Measurements from ENCODE around the gene BLOC1S5.

Gene BLOC1S5

GRCh38 chr6:8061736-8062135 lies 2.5 kb downstream of the BLOC1S5 start:
- no peak overlapping the region for H2AK5ac ChIP-seq (ENCODE audit: low read length, severe bottlenecking)
- H3K4me3 ChIP-seq (ENCODE audit: insufficient read depth in 1 of 2, low read depth in 1 of 2, low read length in 2 of 2): no peak overlapping the region

GRCh38 chr6:8060346-8060745 lies 3.8 kb downstream of the BLOC1S5 start:
- Histone ChIP-seq H3K23ac (ENCODE audit: low read length in 2 of 2) (no peak overlapping the region), H3K14ac (ENCODE audit: low read length in 2 of 2) (no peak overlapping the region), H4K91ac (ENCODE audit: low read length) (no peak overlapping the region), H2BK120ac (ENCODE audit: low read depth, low read length) (no peak overlapping the region), H3K9me3 (ENCODE audit: control insufficient read depth, low read length) (no peaks in the 10 kb centered on the region), H3K18ac (ENCODE audit: low read depth in 1 of 2, low read length in 2 of 2) (no peak overlapping the region), H3K4me2 (ENCODE audit: low read length, poor library complexity, severe bottlenecking) (no peak overlapping the region), H3K27ac (ENCODE audit: low read length, poor library complexity, severe bottlenecking) (no peak overlapping the region), H2BK15ac (ENCODE audit: low read depth, poor library complexity, severe bottlenecking) (no peak overlapping the region), H2AFZ (ENCODE audit: low read depth, low read length) (no peak overlapping the region), H4K8ac (ENCODE audit: low read length) (no peak overlapping the region), H3K9ac (ENCODE audit: low read length) (no peak overlapping the region), H3K4me3 (ENCODE audit: insufficient read depth in 1 of 2, low read depth in 1 of 2, low read length in 2 of 2) (no peak overlapping the region), H3K79me1 (replicated peaks; ENCODE audit: low read length, poor library complexity, severe bottlenecking) (peaks cover 15% of the 10 kb centered on the region), H3K4ac (ENCODE audit: low read depth in 1 of 2, low read length in 2 of 2) (no peak overlapping the region), H3K36me3 (ENCODE audit: control insufficient read depth in 1 of 2, insufficient read depth in 2 of 2, low read depth in 1 of 2, low read length in 2 of 2) (peaks cover 3 to 36% of the 10 kb centered on the region in 2 experiments), H2AK5ac (ENCODE audit: low read length, severe bottlenecking) (no peak overlapping the region), H3K4me1 (ENCODE audit: control insufficient read depth, insufficient read depth, low read depth, low read length) (no peaks in the 10 kb centered on the region), H2BK5ac (ENCODE audit: low read depth, low read length, poor library complexity, severe bottlenecking) (no peak overlapping the region), H3K27me3 (ENCODE audit: control insufficient read depth in 1 of 2, insufficient read depth in 1 of 2, low read length in 2 of 2) (no peaks in the 10 kb centered on the region), H2BK12ac (ENCODE audit: low read length in 2 of 2) (no peak overlapping the region)
- 95% methylated on average over 3 of the region's 3 CpGs for WGBS
- no peak for DNase-seq

More at GRCh38 chr6:8061736-8062135, 2.5 kb downstream of the BLOC1S5 start:
- H3K18ac ChIP-seq (ENCODE audit: low read depth in 1 of 2, low read length in 2 of 2): no peak overlapping the region
- peaks cover 0 to 30% of the 10 kb centered on the region in 2 experiments for H3K36me3 ChIP-seq (ENCODE audit: control insufficient read depth in 1 of 2, insufficient read depth in 2 of 2, low read depth in 1 of 2, low read length in 2 of 2)
- no peaks in the 10 kb centered on the region for H3K9me3 ChIP-seq (ENCODE audit: control insufficient read depth, low read length)
- H3K4ac ChIP-seq (ENCODE audit: low read depth in 1 of 2, low read length in 2 of 2): no peak overlapping the region
- no peak overlapping the region for H3K14ac ChIP-seq (ENCODE audit: low read length in 2 of 2)
- H3K27ac ChIP-seq (ENCODE audit: low read length, poor library complexity, severe bottlenecking): no peak overlapping the region
- 97% methylated on average over 4 of the region's 4 CpGs for WGBS
- no peaks in the 10 kb centered on the region for H3K27me3 ChIP-seq (ENCODE audit: control insufficient read depth in 1 of 2, insufficient read depth in 1 of 2, low read length in 2 of 2)
- no peak overlapping the region for H2BK15ac ChIP-seq (ENCODE audit: low read depth, poor library complexity, severe bottlenecking)
- H2BK120ac ChIP-seq (ENCODE audit: low read depth, low read length): peak overlapping the region; percentile 19
- H2AFZ ChIP-seq (ENCODE audit: low read depth, low read length): no peak overlapping the region
- peaks cover 9% of the 10 kb centered on the region for H3K79me1 ChIP-seq (replicated peaks; ENCODE audit: low read length, poor library complexity, severe bottlenecking)
- H3K23ac ChIP-seq (ENCODE audit: low read length in 2 of 2): no peak overlapping the region
- peaks cover 1% of the 10 kb centered on the region for H3K4me1 ChIP-seq (ENCODE audit: control insufficient read depth, insufficient read depth, low read depth, low read length)
- H2BK12ac ChIP-seq (ENCODE audit: low read length in 2 of 2): no peak overlapping the region
- no peak overlapping the region for H3K4me2 ChIP-seq (ENCODE audit: low read length, poor library complexity, severe bottlenecking)
- no peak for DNase-seq
- H3K9ac ChIP-seq (ENCODE audit: low read length): no peak overlapping the region
- no peak overlapping the region for H4K8ac ChIP-seq (ENCODE audit: low read length)
- H2BK5ac ChIP-seq (ENCODE audit: low read depth, low read length, poor library complexity, severe bottlenecking): no peak overlapping the region
- no peak overlapping the region for H4K91ac ChIP-seq (ENCODE audit: low read length)

DNA sequence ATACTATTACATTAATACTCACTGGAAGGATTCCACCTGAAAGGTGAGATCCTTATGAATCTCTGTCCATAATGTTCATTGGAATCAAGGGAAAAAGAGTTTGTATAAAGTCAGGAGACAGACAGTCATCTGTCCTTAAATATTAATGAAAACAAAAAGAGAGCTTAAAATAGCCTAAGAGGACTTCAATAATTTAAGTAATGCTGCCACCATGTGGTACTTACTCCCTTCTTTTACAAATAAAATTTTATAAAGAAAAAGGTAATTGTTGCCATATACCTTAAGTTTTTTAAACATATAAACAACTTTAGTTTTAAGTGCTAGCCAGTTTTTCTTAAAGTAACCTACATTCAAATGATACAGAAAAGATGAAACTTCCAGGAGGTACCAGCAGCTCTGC lies 5.1 kb downstream of the BLOC1S5 start:
- Histone ChIP-seq H2AK5ac (ENCODE audit: low read length, severe bottlenecking) (no peak overlapping the region), H3K27me3 (ENCODE audit: control insufficient read depth in 1 of 2, insufficient read depth in 1 of 2, low read length in 2 of 2) (no peaks in the 10 kb centered on the region), H3K4me3 (ENCODE audit: insufficient read depth in 1 of 2, low read depth in 1 of 2, low read length in 2 of 2) (no peak overlapping the region), H3K9me3 (ENCODE audit: control insufficient read depth, low read length) (no peaks in the 10 kb centered on the region), H3K14ac (ENCODE audit: low read length in 2 of 2) (no peak overlapping the region), H3K36me3 (ENCODE audit: control insufficient read depth in 1 of 2, insufficient read depth in 2 of 2, low read depth in 1 of 2, low read length in 2 of 2) (peaks cover 6 to 36% of the 10 kb centered on the region in 2 experiments), H3K4me1 (ENCODE audit: control insufficient read depth, insufficient read depth, low read depth, low read length) (no peaks in the 10 kb centered on the region), H2BK15ac (ENCODE audit: low read depth, poor library complexity, severe bottlenecking) (no peak overlapping the region), H4K8ac (ENCODE audit: low read length) (no peak overlapping the region), H4K91ac (ENCODE audit: low read length) (no peak overlapping the region), H3K9ac (ENCODE audit: low read length) (peak overlapping the region; percentile 12), H3K18ac (ENCODE audit: low read depth in 1 of 2, low read length in 2 of 2) (no peak overlapping the region), H3K4me2 (ENCODE audit: low read length, poor library complexity, severe bottlenecking) (no peak overlapping the region), H3K27ac (ENCODE audit: low read length, poor library complexity, severe bottlenecking) (no peak overlapping the region), H2AFZ (ENCODE audit: low read depth, low read length) (no peak overlapping the region), H2BK120ac (ENCODE audit: low read depth, low read length) (no peak overlapping the region), H3K4ac (ENCODE audit: low read depth in 1 of 2, low read length in 2 of 2) (no peak overlapping the region), H3K79me1 (replicated peaks; ENCODE audit: low read length, poor library complexity, severe bottlenecking) (peaks cover 15% of the 10 kb centered on the region), H3K23ac (ENCODE audit: low read length in 2 of 2) (no peak overlapping the region), H2BK12ac (ENCODE audit: low read length in 2 of 2) (no peak overlapping the region), H2BK5ac (ENCODE audit: low read depth, low read length, poor library complexity, severe bottlenecking) (no peak overlapping the region)
- DNase-seq: peak; percentile 50

- Histone ChIP-seq H2BK12ac (ENCODE audit: low read length in 2 of 2) (peak overlapping the region in 1 of 2 experiments; percentile 54), H3K4me1 (ENCODE audit: control insufficient read depth, insufficient read depth, low read depth, low read length) (no peaks in the 10 kb centered on the region), H3K27me3 (ENCODE audit: control insufficient read depth in 1 of 2, insufficient read depth in 1 of 2, low read length in 2 of 2) (no peaks in the 10 kb centered on the region), H3K9ac (ENCODE audit: low read length) (no peak overlapping the region), H2AFZ (ENCODE audit: low read depth, low read length) (no peak overlapping the region), H2AK5ac (ENCODE audit: low read length, severe bottlenecking) (no peak overlapping the region), H4K8ac (ENCODE audit: low read length) (no peak overlapping the region), H3K4ac (ENCODE audit: low read depth in 1 of 2, low read length in 2 of 2) (no peak overlapping the region), H3K14ac (ENCODE audit: low read length in 2 of 2) (no peak overlapping the region), H2BK120ac (ENCODE audit: low read depth, low read length) (no peak overlapping the region), H4K91ac (ENCODE audit: low read length) (no peak overlapping the region), H3K23ac (ENCODE audit: low read length in 2 of 2) (no peak overlapping the region), H3K79me1 (replicated peaks; ENCODE audit: low read length, poor library complexity, severe bottlenecking) (peaks cover 11% of the 10 kb centered on the region), H3K18ac (ENCODE audit: low read depth in 1 of 2, low read length in 2 of 2) (peak overlapping the region in 1 of 2 experiments; percentile 21), H3K4me3 (ENCODE audit: insufficient read depth in 1 of 2, low read depth in 1 of 2, low read length in 2 of 2) (no peak overlapping the region), H3K27ac (ENCODE audit: low read length, poor library complexity, severe bottlenecking) (no peak overlapping the region), H3K36me3 (ENCODE audit: control insufficient read depth in 1 of 2, insufficient read depth in 2 of 2, low read depth in 1 of 2, low read length in 2 of 2) (peaks cover 6 to 36% of the 10 kb centered on the region in 2 experiments), H2BK5ac (ENCODE audit: low read depth, low read length, poor library complexity, severe bottlenecking) (no peak overlapping the region), H3K4me2 (ENCODE audit: low read length, poor library complexity, severe bottlenecking) (no peak overlapping the region), H2BK15ac (ENCODE audit: low read depth, poor library complexity, severe bottlenecking) (no peak overlapping the region), H3K9me3 (ENCODE audit: control insufficient read depth, low read length) (no peaks in the 10 kb centered on the region)
- 71% methylated on average over 1 of the region's 3 CpGs for WGBS
- DNase-seq: peak; percentile 53
Measured at GRCh38 chr6:8057793-8058192, 6.4 kb downstream of the BLOC1S5 start.

Measured in mesenchymal stem cell (in vitro differentiated cells and primary cell).